Chondrocyte (in vitro differentiated cells): ENCODE data around the gene ARTN. TPM values are rescaled to one million over a fixed set of nuclear protein-coding genes. Genes with fewer than 3 reads are reported as not detected.

ENCODE experiments used
- DNase-seq: peaks from one replicate; pipeline ENCODE4 v3.0.0; 2021; ENCODE audit warnings: mixed read lengths, low spot score
- H3K27ac Mint-ChIP-seq: one replicate; pipeline ENCODE4 v1.8.0; 2021; ENCODE audit warnings: mild to moderate bottlenecking, moderate library complexity, mixed read lengths; ENCODE audit not compliant: unreplicated experiment
- H3K27me3 Mint-ChIP-seq: 2 replicates; pipeline ENCODE4 v1.8.0; 2021; ENCODE audit warnings: low read depth, mixed read lengths
- H3K36me3 Mint-ChIP-seq: 2 replicates; pipeline ENCODE4 v1.8.0; 2021; ENCODE audit warnings: low read depth, mixed read lengths
- H3K4me1 Mint-ChIP-seq: 2 replicates; pipeline ENCODE4 v1.8.0; 2021; ENCODE audit warnings: low read depth, mild to moderate bottlenecking, mixed read lengths
- H3K4me3 Mint-ChIP-seq: one replicate; pipeline ENCODE4 v1.8.0; 2021; ENCODE audit warnings: mild to moderate bottlenecking, moderate library complexity, mixed read lengths; ENCODE audit not compliant: unreplicated experiment
- H3K9me3 Mint-ChIP-seq: 2 replicates; pipeline ENCODE4 v1.8.0; 2021; ENCODE audit warnings: low read depth, mixed read lengths
- CTCF ChIP-seq: fragments of 200-600 bp; sonication (generic); IDR thresholded peaks from 2 replicates; pipeline ENCODE4 v1.5.0; 2021; ENCODE audit warnings: antibody characterized with exemption, mild to moderate bottlenecking, moderate library complexity
- total RNA-seq: library from RNA; stranded (reverse); gene quantifications from 3 replicates; pipeline ENCODE4 v1.2.1, GENCODE V29; 2021

Gene ARTN
- total RNA-seq, 1 donor from 2014 or later: 0.50 TPM

DNA sequence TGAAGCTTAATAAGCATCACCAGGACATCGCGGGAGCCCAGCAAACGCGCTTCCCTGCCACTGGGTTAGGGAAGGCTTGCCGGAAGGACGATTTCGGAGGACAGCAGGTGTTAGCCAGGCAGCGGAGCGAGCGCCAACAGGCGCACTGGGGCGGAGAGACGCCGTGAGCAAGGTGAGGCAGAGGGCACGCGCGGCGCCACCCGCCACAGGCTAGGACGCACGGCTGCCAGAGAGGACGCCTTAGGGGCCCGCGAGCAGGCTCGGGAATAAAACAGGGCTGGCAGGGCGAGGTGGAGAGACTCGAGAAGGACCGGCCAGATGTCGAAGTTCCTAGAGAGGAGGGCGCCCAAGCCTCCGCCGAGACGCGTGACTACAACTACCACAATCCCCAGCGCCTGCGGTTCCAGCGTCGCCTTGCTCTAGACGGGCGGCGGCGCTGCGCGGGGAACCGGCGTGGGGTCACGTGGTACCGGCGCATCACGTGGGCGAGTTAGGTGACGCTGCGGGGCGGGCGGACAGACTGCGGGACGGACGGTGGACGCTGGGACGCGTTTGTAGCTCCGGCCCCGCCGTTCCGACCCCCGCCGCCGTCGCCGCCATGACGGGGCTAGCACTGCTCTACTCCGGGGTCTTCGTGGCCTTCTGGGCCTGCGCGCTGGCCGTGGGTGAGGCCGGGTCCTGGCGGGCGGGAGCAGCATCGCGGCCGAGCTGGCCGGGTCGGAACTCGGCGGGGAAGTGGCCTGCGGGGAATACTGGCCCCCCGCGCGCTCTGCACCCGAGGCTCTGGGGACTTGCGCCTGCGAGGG lies 41.0 kb downstream of the ARTN start, which contains the start of gene ATP6V0B:
Gene ATP6V0B (plus strand): TSS at position 518 of the 806 bp plus-strand sequence. CDS start 81 bp downstream, at position 599.
- H3K36me3 Mint-ChIP-seq: peaks cover 18% of the 10 kb centered on the region
- H3K27me3 Mint-ChIP-seq: no peaks in the 10 kb centered on the region
- H3K27ac Mint-ChIP-seq: peak within 1 kb of the TSS; percentile 96
- H3K4me3 Mint-ChIP-seq: peak within 1 kb of the TSS; percentile 92
- no peaks in the 10 kb centered on the region for H3K9me3 Mint-ChIP-seq
- H3K4me1 Mint-ChIP-seq: peaks cover 53% of the 10 kb centered on the region
- DNase-seq: peak; percentile 99
- TF ChIP-seq CTCF: peak; percentile 44

DNA sequence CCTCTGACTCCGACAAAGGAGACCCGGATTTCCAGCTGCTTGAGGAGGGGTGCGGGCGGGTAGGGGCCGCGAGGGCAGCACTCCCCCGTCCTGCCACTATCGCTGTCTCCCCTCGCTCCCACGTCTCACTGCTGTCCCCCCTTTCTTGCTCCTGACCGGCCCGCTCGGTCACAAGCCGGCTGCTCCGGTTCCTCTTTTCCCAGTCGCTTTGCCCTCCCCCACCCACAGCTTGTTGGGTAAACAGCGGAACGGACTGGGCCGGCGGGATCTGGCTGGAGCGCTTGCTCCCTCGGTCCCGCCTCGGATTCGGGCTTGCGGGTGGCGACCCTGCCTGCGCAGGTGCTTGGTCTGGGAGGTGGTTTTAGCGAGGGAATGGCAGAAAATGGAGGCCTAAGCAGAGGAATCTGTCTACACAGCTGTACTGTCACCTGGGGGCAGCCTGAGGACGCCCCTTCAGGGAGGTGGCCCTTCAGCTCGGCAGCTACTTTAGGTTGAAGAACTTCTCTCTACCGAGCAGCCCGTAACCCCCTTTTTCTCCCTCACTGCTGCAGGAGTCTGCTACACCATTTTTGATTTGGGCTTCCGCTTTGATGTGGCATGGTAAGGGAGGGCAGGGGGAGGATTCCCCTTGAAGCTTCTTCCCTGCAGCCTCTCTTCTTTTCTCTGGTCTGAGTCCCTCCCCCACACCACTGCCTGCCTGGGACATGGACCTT lies 41.8 kb downstream of the ARTN start:
- peak overlapping the region; percentile 92 for H3K4me3 Mint-ChIP-seq
- TF ChIP-seq CTCF: no peak
- no peaks in the 10 kb centered on the region for H3K27me3 Mint-ChIP-seq
- H3K27ac Mint-ChIP-seq: peak overlapping the region; percentile 80
- peak; percentile 77 for DNase-seq
- peaks cover 54% of the 10 kb centered on the region for H3K4me1 Mint-ChIP-seq
- no peaks in the 10 kb centered on the region for H3K9me3 Mint-ChIP-seq
- peaks cover 17% of the 10 kb centered on the region for H3K36me3 Mint-ChIP-seq

GRCh38 chr1:43976045-43976444 lies 42.4 kb downstream of the ARTN start:
- Mint-ChIP-seq H3K4me3 (peak overlapping the region; percentile 92), H3K27me3 (no peaks in the 10 kb centered on the region), H3K4me1 (peaks cover 52% of the 10 kb centered on the region), H3K9me3 (no peaks in the 10 kb centered on the region), H3K36me3 (peaks cover 20% of the 10 kb centered on the region), H3K27ac (peak overlapping the region; percentile 80)
- DNase-seq: peak; percentile 64
- no peak for TF ChIP-seq CTCF

DNA sequence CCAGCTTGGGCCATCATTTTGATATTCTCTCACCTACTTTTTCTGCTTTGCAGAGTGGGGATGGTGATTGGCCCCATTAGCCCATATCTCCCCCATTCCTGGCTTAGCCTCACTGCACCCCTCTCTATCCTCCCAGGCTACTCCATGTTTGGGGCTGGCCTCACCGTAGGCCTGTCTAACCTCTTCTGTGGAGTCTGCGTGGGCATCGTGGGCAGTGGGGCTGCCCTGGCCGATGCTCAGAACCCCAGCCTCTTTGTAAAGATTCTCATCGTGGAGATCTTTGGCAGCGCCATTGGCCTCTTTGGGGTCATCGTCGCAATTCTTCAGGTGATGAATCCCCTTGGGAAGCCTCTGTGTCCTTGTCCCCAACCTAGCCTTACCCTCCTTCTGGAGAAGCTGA lies 43.3 kb downstream of the ARTN start:
- Mint-ChIP-seq H3K4me1 (peaks cover 52% of the 10 kb centered on the region), H3K9me3 (no peaks in the 10 kb centered on the region), H3K27ac (peak overlapping the region; percentile 27), H3K4me3 (peak overlapping the region; percentile 39), H3K27me3 (no peaks in the 10 kb centered on the region), H3K36me3 (peaks cover 20% of the 10 kb centered on the region)
- no peak for DNase-seq
- TF ChIP-seq CTCF: no peak
